DMS114 treated with DMSO at 0.1 percent for 48 hours (cell line): ENCODE measurements around the gene HDAC4.

Source experiments
- DNase-seq: peaks from one replicate; lab custom pipeline; 2025; ENCODE audit not compliant: unreplicated experiment; lab: John Stamatoyannopoulos, UW

The HDAC4 gene

GRCh38 chr2:239329972-239330572, 70.7 kb downstream of the HDAC4 start:
- DNase-seq: no peak

- no peak for DNase-seq
Observed at GRCh38 chr2:239329284-239329971, 71.4 kb downstream of the HDAC4 start.

GRCh38 chr2:239328351-239329191, 72.2 kb downstream of the HDAC4 start:
- DNase-seq: no peak

GRCh38 chr2:239327536-239328350, 73.1 kb downstream of the HDAC4 start:
- no peak for DNase-seq

- no peak for DNase-seq
Observed at GRCh38 chr2:239326831-239327535, 73.8 kb downstream of the HDAC4 start.

- DNase-seq: no peak
Observed at GRCh38 chr2:239324456-239324855, 76.4 kb downstream of the HDAC4 start.

- DNase-seq: no peak
Observed at GRCh38 chr2:239323447-239323846, 77.4 kb downstream of the HDAC4 start.

GRCh38 chr2:239322416-239323086, 78.3 kb downstream of the HDAC4 start:
- no peak for DNase-seq

GRCh38 chr2:239321596-239322415, 79.0 kb downstream of the HDAC4 start:
- DNase-seq: no peak

- no peak for DNase-seq
Observed at GRCh38 chr2:239318790-239319661, 81.8 kb downstream of the HDAC4 start.

- DNase-seq: no peak
Observed at GRCh38 chr2:239318151-239318611, 82.6 kb downstream of the HDAC4 start.

- no peak for DNase-seq
Observed at GRCh38 chr2:239316562-239317465, 84.0 kb downstream of the HDAC4 start.

- DNase-seq: no peak
Observed at GRCh38 chr2:239315308-239315707, 85.5 kb downstream of the HDAC4 start.

- DNase-seq: no peak
Observed at GRCh38 chr2:239313776-239314175, 87.0 kb downstream of the HDAC4 start.

- DNase-seq: no peak
Observed at GRCh38 chr2:239312741-239313667, 87.8 kb downstream of the HDAC4 start.

GRCh38 chr2:239312081-239312511, 88.7 kb downstream of the HDAC4 start:
- DNase-seq: no peak
